GM19372 (cell line): ENCODE measurements around the gene UTP14A.
"Not testable (repeated sequence)": the region's sequence is repeated elsewhere in the genome, so short reads cannot be mapped to it uniquely, and the experiment has no call there.

Experiments used
- ATAC-seq: cut with Tn5 transposase; IDR thresholded peaks from one replicate; pipeline ENCODE4 v1.9.1; 2021; ENCODE audit warnings: mild to moderate bottlenecking, low read depth, moderate library complexity; ENCODE audit not compliant: unreplicated experiment

UTP14A gene, protein sequence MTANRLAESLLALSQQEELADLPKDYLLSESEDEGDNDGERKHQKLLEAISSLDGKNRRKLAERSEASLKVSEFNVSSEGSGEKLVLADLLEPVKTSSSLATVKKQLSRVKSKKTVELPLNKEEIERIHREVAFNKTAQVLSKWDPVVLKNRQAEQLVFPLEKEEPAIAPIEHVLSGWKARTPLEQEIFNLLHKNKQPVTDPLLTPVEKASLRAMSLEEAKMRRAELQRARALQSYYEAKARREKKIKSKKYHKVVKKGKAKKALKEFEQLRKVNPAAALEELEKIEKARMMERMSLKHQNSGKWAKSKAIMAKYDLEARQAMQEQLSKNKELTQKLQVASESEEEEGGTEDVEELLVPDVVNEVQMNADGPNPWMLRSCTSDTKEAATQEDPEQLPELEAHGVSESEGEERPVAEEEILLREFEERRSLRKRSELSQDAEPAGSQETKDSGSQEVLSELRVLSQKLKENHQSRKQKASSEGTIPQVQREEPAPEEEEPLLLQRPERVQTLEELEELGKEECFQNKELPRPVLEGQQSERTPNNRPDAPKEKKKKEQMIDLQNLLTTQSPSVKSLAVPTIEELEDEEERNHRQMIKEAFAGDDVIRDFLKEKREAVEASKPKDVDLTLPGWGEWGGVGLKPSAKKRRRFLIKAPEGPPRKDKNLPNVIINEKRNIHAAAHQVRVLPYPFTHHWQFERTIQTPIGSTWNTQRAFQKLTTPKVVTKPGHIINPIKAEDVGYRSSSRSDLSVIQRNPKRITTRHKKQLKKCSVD

DNA sequence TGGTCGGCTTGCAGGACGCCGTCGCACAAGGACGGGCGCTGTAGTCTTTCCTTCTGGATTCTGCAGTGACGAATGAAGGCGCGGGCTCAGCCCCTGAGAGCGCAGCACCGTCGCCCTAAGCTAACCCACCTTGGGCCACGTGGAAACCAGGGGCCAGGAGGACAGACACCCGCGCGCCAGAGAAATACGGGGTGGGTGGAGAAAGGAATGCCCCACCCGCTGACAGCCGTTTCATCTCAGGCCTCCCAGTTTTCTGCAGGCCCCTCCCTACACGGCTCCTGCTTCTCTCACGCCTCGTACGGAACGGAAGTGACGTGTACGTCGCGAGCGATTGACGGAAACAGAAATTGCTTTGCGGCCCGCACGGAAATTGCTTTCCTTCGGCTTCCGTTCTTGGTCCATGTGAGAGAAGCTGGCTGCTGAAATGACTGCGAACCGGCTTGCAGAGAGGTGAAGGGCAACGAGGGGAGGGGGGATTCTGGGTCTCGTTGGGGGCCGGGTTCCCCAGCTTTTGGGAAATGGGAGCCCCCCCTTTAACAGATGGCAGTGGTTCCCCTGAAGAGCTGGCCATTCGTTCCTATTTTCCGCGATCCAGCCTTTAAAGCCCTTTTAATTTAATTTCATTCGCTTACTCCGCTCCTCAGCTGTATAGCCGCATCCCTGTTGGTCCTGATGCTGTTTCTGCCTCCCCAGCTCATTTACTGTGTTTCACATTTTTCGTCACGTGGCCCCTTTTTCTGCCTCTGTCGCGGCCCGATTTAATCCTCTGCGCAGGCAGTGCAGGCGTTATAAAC lies at the start of gene UTP14A:
UTP14A (plus strand) TSS at position 378 of the 794 bp plus-strand sequence; CDS start at position 425, 47 bp downstream.
- ATAC-seq: peak; percentile 95

DNA sequence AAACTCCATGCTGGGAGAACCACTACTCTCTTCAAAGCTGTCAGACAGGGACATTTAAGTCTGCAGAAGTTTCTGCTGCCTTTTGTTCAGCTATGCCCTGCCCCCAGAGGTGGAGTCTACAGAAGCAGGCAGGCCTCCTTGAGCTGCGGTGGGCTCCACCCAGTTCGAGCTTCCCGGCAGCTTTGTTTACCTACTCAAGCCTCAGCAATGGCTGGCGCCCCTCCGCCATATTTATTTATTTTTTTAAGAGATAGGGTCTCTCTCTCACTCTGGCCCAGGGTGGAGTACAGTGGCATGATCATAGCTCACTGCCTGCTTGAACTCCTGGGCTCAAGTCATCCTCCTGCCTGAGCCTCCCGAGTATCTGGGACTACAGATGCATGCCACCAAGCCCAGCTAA lies 46.8 kb upstream of the UTP14A start:
- not testable (repeated sequence) for ATAC-seq

DNA sequence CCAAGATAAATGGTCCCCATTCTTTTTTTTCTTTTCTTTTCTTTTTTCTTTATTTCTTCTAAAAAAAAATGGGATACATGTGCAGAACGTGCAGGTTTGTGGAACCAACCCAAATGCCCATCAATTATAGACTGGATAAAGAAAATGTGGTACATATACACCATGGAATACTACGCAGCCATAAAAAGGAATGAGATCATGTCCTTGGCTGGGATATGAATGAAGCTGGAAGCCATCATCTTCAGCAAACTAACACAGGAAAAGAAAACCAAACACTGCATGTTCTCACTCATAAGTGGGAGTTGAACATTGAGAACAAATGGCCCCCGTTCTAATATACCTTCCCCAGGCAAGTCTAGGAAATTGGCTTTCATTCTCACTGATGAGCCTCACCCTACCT lies 39.6 kb upstream of the UTP14A start:
- not testable (repeated sequence) for ATAC-seq

DNA sequence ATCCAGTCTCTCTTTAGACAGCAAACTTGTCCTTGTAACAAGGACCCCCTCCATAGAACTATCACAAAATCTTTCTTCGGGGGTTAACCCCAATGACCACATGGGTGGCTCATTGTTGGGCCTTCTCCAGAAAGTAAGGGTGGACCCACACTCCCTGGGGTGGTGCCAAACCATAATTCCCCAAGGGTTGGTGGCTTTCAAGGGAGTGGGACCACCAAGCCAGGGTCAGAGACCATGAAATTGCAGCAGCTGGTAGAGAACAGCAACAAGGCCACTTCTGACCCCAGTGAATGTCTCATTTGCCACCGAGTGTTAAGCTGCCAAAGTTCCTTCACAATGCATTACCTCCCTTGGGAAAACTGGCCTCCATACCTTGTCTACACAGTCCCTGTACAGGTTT lies 33.4 kb upstream of the UTP14A start:
- no peak for ATAC-seq

DNA sequence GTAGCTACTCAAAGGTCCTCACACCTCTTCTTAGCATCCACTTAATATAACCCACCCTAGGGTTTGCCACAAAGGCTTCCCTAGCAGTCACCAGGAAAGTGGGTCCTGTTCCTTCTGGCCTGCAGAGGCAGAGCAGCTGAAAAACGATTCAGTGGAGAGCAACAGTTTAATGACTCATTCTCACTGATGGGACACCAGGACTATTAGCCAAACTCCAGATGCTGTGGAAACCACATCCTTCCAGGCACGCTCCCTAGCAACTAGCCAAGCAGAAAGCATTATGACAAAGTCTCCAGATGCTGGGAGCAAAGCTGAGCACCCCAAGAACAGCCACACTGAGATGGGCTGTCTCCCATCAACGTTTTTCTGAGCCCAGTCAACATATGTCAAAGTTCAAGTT lies 30.3 kb upstream of the UTP14A start:
- ATAC-seq: no peak

DNA sequence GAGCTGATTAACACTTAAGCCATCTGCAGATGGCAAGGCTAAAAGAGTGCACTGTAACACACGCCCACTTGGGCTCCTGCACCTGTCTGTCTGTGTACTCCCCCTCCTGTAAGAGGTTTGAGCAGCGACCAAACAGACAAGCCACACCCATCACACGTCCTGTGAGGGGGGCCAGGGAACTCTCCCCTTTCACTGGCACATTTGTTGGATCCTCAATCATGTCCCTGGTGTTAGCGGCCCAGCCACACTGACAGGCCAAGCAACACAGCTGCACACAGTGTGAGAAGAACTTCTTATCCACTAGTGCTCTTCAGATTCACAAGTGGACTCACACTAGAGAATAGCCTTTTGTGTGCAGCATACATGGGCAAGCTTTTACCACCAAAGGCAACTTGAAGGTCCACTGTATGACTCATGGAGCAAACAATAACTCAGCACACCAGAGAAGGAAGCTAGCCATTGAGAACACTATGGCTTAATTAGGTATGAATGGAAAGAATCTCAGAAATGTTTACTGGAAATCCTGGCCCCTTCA lies 29.1 kb upstream of the UTP14A start:
- no peak for ATAC-seq

DNA sequence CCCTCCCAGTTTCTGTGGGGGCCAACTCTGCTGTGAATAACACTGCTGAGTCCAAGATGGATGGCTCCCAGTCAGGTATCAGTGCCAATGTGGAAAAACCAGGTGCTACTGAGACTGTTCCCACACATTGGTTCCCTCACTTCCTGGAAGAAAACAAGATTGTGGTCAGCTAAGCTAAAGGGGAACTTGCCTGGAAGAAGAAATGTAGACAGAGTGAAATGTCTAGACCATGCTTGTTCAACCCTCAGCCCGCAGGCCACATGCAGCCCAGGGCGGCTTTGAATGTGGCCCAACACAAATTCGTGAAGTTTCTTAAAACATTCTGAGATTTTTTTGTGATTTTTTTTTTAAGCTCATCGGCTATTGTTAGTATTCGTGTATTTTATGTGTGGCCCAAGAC lies 28.6 kb upstream of the UTP14A start:
- no peak for ATAC-seq

DNA sequence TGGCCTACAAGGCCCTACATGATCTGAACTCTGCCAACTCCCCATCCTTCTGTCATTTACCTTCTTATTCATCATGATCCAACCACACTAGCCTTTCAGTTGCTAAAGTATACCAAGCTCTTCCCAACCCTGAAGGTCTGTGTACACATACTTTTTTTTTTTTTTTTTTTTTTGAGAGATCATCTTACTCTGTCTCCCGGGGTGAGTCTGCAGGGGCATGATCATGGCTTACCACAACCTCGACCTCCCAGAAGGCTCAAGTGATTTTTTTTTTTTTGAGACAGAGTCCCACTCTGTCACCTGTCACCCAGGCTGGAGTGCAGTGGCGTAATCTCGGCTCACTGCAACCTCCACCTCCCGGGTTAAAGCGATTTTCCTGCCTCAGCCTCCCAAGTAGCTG lies 5.9 kb upstream of the UTP14A start:
- ATAC-seq: no peak

DNA sequence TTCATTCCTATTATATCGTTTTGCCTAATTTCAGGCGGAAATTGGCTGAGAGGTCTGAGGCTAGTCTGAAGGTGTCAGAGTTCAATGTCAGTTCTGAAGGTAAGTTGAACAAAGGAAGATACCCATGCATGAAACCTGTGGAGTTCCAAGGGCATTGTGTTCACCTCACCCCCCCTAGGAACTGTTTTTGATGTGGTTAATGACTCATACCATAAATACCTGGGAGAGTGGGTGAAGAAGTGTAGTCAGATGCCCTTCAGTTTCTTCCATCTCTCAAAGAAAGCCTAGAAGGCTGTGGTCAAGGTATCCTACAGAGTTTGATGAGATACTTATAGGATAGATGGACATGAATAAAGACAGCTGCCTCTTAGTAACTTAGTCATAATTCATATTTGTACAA lies 2.7 kb downstream of the UTP14A start:
- no peak for ATAC-seq

DNA sequence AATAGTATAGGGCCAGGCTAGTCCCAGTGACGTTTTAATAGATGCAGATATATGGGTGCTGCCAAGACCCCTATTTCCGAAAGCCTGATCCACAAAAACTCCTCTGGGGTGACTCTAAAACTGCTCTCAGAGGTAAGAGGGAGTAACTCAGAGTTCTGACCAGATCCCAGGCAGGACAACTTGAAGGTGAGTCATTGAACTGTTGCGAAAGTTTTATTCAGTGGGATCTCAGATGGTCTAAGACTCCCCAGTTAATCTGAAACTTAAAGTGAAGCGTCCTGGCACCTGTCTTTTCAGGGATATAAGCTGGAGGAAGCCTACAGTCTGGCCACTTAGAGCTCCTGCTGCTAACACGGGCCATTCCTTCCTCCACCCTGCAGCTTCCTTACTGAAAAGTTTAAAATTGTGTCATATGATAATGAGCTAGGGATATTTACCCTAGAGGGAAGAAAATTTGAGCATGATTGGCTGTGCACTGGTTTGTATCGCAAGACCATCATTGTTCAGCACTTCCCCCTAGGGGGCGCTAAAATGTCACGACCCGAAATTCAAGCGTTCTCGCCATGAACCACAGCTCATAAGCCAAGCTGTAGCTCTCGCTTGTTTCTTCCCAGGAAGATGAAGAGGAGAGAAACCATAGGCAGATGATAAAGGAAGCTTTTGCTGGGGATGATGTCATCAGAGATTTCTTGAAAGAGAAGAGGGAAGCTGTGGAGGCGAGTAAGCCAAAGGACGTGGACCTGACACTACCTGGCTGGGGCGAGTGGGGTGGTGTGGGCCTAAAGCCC lies 19.5 kb downstream of the UTP14A start:
- peak; percentile 68 for ATAC-seq

DNA sequence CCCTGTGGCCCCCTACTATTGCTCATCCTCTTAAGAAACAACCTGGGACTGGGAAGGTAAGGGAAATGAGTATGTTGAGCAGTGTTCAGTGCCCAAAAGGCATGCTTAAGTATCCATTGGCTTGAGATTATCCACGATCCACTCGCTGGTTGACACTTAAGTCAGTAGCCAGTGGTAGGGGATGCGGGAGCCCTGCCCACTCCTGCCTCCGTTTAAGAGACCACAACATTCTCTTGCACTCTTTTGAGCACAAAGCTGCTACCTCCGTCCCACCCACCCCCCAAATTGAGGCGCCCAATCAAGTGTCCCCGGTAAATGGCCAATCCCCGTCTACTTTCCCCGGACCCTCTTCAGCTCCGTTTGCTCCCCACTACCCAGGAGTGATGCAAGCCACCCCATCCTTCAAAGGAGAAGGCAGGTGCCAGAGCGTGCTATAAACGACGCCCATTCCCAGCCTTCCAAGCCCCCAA lies 25.0 kb downstream of the UTP14A start:
- no peak for ATAC-seq

DNA sequence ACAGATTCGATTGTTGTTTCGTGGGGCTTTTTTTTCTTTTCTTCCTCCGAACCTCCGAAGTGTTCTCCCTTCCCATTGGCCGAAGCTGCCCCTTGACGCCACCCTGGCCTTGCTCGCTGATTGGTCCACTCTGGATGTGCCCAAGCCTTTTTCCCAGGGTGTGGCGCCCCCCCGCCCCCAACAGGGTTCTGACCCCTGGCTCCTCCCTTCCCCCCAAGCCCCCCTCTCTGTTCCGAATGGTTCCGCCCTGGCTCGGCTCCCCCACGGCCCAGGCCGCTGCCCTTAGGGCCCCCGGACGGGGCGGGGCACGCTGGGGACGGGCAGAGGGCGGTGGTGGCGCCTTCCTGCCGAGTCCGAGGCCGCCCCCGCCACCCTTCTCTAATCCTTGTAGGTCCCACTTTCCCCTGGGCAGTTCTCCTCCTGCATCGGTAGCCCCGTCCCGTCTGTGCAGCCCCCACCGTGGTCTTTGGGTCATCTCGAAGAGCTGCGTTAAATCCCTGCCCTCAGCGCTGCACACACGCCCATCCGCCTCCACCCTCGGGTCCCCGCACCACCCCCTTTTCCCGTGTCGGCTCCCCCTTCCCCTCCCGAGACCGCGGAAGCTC lies 25.5 kb downstream of the UTP14A start:
- ATAC-seq: peak; percentile 54

DNA sequence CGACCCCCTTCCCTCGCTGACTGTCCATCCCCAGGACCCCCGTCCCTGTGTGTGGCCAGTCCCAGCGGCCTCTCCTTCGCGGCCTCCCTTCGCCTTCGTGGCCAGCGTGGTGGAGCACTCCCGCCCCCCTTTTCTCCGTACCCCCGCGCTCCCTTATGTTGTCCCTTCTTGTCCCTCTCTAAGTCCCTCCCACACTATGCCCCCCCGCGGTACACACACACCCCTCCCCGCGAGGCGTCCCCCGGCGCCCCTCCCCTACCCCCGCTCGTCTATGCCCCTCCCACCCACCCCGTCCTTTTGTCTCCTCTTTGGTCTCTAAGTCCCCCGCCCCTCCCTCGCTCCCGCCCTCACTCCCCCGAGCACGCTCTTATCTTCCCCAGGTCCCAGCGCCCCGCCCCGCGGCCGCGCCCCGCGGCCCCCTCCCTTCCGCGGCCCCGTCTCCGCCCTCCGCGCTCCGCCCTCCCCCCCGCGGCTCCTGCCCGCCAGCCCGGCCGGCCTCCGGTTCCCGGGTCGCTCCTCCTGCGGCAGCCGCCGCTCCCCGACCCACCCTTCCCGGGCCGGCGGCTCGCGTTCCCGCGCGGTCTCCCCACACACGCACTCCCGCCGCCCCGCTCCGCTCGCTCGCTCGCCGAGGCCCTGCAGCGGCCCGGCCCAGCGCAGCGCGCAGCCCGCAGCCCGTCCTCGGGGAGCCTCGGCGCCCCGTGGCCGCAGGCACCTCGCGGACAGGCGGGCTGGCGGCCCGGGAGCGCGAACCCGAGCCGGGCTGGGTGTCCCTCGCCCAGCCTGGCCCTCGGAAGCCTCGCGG lies 26.3 kb downstream of the UTP14A start:
- peak; percentile 55 for ATAC-seq

DNA sequence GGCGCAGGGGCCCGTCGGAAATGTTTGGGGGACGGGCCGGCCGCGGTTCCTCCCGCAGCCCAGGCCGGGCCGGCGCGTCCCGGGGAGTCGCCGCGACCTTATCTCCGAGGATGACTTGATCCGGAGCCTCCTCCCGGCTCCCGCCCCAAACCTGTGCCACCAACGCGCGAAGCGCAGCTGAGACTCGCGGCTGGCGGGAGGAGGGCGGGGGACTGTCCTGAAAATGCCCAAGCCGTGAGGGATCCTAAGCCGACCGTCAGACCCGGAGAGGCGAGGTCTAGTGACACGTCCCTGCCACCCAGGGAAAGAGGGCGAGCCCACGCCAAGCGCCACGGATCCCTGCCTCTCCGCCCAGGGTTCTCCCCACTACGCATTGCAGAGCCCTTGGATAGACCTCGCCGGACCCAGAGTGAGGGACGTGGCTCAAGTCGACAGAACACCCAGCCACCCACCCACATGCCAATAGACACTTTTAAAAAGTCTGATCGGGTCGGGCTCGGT lies 26.9 kb downstream of the UTP14A start:
- ATAC-seq: peak; percentile 5

DNA sequence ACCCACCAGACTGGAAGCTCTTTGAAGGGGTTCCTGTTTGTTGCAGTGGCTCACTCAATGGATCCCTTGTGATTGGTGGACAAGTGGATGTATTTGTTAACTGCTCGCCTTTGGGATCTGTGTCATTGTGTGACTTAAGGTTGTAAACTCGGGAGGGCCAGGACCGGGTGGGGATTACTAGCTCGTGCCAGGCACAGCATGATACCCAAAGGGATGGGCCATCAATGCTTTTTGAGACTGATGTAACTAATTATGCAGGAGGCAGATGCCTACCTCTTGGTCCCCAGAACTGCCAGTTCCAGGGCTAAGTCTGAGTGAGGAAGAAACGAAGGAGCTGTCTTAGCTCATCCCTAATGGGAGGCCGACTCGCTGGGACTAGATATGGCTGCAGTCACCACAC lies 27.7 kb downstream of the UTP14A start:
- no peak for ATAC-seq

DNA sequence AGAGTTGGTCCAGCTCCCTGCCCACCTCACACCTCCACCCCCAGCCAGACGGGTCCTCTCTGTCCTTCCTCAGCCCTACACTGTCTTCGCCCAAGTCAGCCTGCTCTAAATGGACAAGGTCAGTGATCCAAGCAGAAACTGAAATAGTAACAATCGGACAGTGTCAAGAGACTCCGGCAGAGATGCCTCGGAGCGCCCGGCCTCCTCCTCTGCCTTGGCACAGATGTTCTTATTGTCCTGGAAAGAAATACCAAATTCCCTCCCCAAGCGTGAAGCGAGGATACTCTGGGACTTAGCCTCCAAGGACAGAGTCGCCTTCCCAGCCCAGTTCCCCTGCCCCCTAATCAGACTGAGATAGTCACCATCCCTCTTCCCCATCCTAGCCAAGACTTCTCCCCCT lies 28.5 kb downstream of the UTP14A start:
- ATAC-seq: no peak

DNA sequence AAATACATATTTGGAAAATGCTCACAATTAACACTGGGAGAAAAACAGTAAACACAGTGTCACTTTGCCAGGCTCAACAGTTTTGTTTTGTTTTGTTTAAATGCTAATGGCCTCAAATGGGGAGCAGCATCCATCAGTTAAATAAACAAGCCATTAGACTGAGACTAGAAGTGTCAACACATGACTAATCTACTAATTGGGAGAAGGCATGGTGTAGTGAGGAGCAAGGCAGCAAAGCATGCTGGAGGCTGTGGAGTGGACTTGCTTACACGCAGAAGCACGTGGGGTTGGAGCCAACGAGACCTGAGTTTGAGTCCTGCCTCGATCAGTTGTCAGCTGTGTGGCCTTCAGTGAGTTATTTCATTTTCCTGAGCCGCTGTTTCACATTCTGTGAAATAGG lies 29.0 kb downstream of the UTP14A start:
- ATAC-seq: no peak

DNA sequence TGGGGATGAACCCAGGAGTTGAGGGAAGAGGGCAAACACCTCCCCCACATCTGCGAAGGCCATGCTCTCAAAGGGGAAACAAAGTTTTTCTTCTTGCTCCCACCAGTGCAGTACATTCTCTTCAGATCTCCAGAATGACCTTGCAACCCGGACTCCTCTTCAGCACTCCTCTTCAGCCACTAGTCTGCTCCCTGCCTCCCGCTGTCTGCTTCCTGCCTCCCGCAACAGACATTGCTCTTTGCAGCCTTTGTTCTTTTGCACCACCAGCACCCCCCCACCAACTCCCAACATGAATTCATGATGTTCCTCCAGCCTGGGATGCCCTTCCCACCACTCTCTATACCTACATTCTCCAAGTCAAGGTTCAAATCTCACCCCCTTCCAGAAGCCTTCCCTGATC lies 32.1 kb downstream of the UTP14A start:
- no peak for ATAC-seq
